Mesenchymal stem cell (in vitro differentiated cells and primary cell): Measurements from ENCODE around the gene FAM168A.
A peak's percentile ranks its signal among the peaks of the same experiment; 100 is the strongest.

Experiments used
- DNase-seq: peaks from one replicate; pipeline ENCODE4 v3.0.0-alpha.2; 2013
- H2AFZ ChIP-seq: one replicate; pipeline ENCODE4 v1.6.1; 2013; ENCODE audit warnings: low read depth, mild to moderate bottlenecking, control low read depth, inconsistent platforms, low read length, moderate library complexity
- H2AK5ac ChIP-seq: 2 replicates; pipeline ENCODE4 v1.6.1; 2013; ENCODE audit warnings: low read length, moderate library complexity, mild to moderate bottlenecking, inconsistent platforms; ENCODE audit not compliant: severe bottlenecking
- H2BK120ac ChIP-seq: one replicate; pipeline ENCODE4 v1.6.1; 2013; ENCODE audit warnings: low read depth, mild to moderate bottlenecking, inconsistent platforms, low read length, moderate library complexity
- H2BK12ac ChIP-seq, 2 experiments: one replicate each; pipeline ENCODE4 v1.6.1; 2013; ENCODE audit warnings: inconsistent platforms in 2 of 2, low read length in 2 of 2, mild to moderate bottlenecking in 2 of 2, moderate library complexity in 2 of 2, control low read depth in 1 of 2
- H2BK15ac ChIP-seq: one replicate; pipeline ENCODE4 v1.6.1; 2013; ENCODE audit warnings: mild to moderate bottlenecking, low read depth, inconsistent platforms; ENCODE audit not compliant: poor library complexity, severe bottlenecking
- H2BK5ac ChIP-seq: 2 replicates; pipeline ENCODE4 v1.6.1; 2013; ENCODE audit warnings: low read depth, mild to moderate bottlenecking, low read length, control low read depth, inconsistent platforms; ENCODE audit not compliant: poor library complexity, severe bottlenecking
- H3K14ac ChIP-seq, 2 experiments: one replicate each; pipeline ENCODE4 v1.6.1; 2013; ENCODE audit warnings: inconsistent platforms in 2 of 2, low read length in 2 of 2, control low read depth in 1 of 2, mild to moderate bottlenecking in 1 of 2, moderate library complexity in 1 of 2
- H3K18ac ChIP-seq, 2 experiments: one replicate each; pipeline ENCODE4 v1.6.1; 2013; ENCODE audit warnings: inconsistent platforms in 2 of 2, low read length in 2 of 2, control low read depth in 1 of 2, low read depth in 1 of 2, mild to moderate bottlenecking in 1 of 2
- H3K23ac ChIP-seq, 2 experiments: one replicate each; pipeline ENCODE4 v1.6.1; 2013; ENCODE audit warnings: inconsistent platforms in 2 of 2, low read length in 2 of 2, mild to moderate bottlenecking in 2 of 2, moderate library complexity in 2 of 2, control low read depth in 1 of 2
- H3K27ac ChIP-seq: 2 replicates; pipeline ENCODE4 v1.5.1; 2013; ENCODE audit warnings: mild to moderate bottlenecking, moderate library complexity, low read length, control low read depth, inconsistent platforms; ENCODE audit not compliant: poor library complexity, severe bottlenecking
- H3K27me3 ChIP-seq, 2 experiments: 2 replicates each; pipeline versions ENCODE4 v1.6.1 to v1.7.0; 2013; ENCODE audit warnings: low read length in 2 of 2, mild to moderate bottlenecking in 2 of 2, moderate library complexity in 2 of 2, control low read depth in 1 of 2, inconsistent platforms in 1 of 2; ENCODE audit not compliant: control insufficient read depth in 1 of 2, insufficient read depth in 1 of 2
- H3K36me3 ChIP-seq, 2 experiments: 2 replicates each; pipeline versions ENCODE4 v1.6.1 to v1.7.0; 2013; ENCODE audit warnings: low read length in 2 of 2, control low read depth in 1 of 2, inconsistent platforms in 1 of 2, low read depth in 1 of 2, mild to moderate bottlenecking in 1 of 2; ENCODE audit not compliant: insufficient read depth in 2 of 2, control insufficient read depth in 1 of 2
- H3K4ac ChIP-seq, 2 experiments: one replicate each; pipeline ENCODE4 v1.6.1; 2013; ENCODE audit warnings: inconsistent platforms in 2 of 2, low read length in 2 of 2, mild to moderate bottlenecking in 2 of 2, moderate library complexity in 2 of 2, control low read depth in 1 of 2, low read depth in 1 of 2
- H3K4me1 ChIP-seq: 2 replicates; pipeline ENCODE4 v1.6.1; 2013; ENCODE audit warnings: low read depth, low read length, control low read depth; ENCODE audit not compliant: control insufficient read depth, insufficient read depth
- H3K4me2 ChIP-seq: 2 replicates; pipeline ENCODE4 v1.6.1; 2013; ENCODE audit warnings: low read length, mild to moderate bottlenecking, inconsistent platforms; ENCODE audit not compliant: poor library complexity, severe bottlenecking
- H3K4me3 ChIP-seq, 2 experiments: 2 replicates each; pipeline versions ENCODE4 v1.5.1 to v1.7.0; 2013; ENCODE audit warnings: low read length in 2 of 2, mild to moderate bottlenecking in 2 of 2, control low read depth in 1 of 2, low read depth in 1 of 2; ENCODE audit not compliant: insufficient read depth in 1 of 2
- H3K79me1 ChIP-seq: replicated peaks from 2 replicates; pipeline ENCODE4 v1.6.1; 2013; ENCODE audit warnings: mild to moderate bottlenecking, control low read depth, low read length, inconsistent platforms; ENCODE audit not compliant: poor library complexity, severe bottlenecking
- H3K9ac ChIP-seq: 2 replicates; pipeline ENCODE4 v1.7.0; 2013; ENCODE audit warnings: mild to moderate bottlenecking, low read length, moderate library complexity
- H3K9me3 ChIP-seq: 2 replicates; pipeline ENCODE4 v1.7.0; 2013; ENCODE audit warnings: mild to moderate bottlenecking, low read length; ENCODE audit not compliant: control insufficient read depth
- H4K8ac ChIP-seq: one replicate; pipeline ENCODE4 v1.6.1; 2013; ENCODE audit warnings: inconsistent platforms, mild to moderate bottlenecking, low read length, moderate library complexity
- H4K91ac ChIP-seq: one replicate; pipeline ENCODE4 v1.6.1; 2013; ENCODE audit warnings: mild to moderate bottlenecking, low read length, inconsistent platforms
- WGBS: methylation state at CpG from one replicate; pipeline ENCODE4 v1.1.7; 2013; ENCODE audit warnings: mixed read lengths; 5-methylcytosine and 5-hydroxymethylcytosine counted together

Gene FAM168A

GRCh38 chr11:73553266-73553665 lies 44.6 kb downstream of the FAM168A start:
- no peaks in the 10 kb centered on the region for H3K9me3 ChIP-seq
- 90% methylated on average over 2 of the region's 2 CpGs for WGBS
- H2AK5ac ChIP-seq, result no peak overlapping the region
- no peak overlapping the region for H3K4me3 ChIP-seq
- H3K4me2 ChIP-seq, result no peak overlapping the region
- H3K4me1 ChIP-seq, result no peaks in the 10 kb centered on the region
- no peak overlapping the region for H2BK5ac ChIP-seq
- no peak overlapping the region for H3K4ac ChIP-seq
- no peak overlapping the region for H2AFZ ChIP-seq
- H3K18ac ChIP-seq, result no peak overlapping the region
- H3K9ac ChIP-seq, result no peak overlapping the region
- DNase-seq, result peak; percentile 50
- no peak overlapping the region for H3K27ac ChIP-seq
- no peak overlapping the region for H2BK15ac ChIP-seq
- no peak overlapping the region for H3K14ac ChIP-seq
- no peak overlapping the region for H2BK120ac ChIP-seq
- H4K8ac ChIP-seq, result no peak overlapping the region
- no peak overlapping the region for H2BK12ac ChIP-seq
- peaks cover 24% of the 10 kb centered on the region for H3K79me1 ChIP-seq
- no peaks in the 10 kb centered on the region for H3K36me3 ChIP-seq
- no peak overlapping the region for H3K23ac ChIP-seq
- H3K27me3 ChIP-seq, result no peaks in the 10 kb centered on the region
- H4K91ac ChIP-seq, result no peak overlapping the region

GRCh38 chr11:73551677-73552076 lies 46.2 kb downstream of the FAM168A start:
- Histone ChIP-seq H2BK15ac (no peak overlapping the region), H3K4ac (no peak overlapping the region), H3K9ac (no peak overlapping the region), H2AK5ac (no peak overlapping the region), H2AFZ (no peak overlapping the region), H3K23ac (no peak overlapping the region), H2BK5ac (no peak overlapping the region), H3K79me1 (peaks cover 24% of the 10 kb centered on the region), H4K8ac (no peak overlapping the region), H3K27ac (no peak overlapping the region), H3K9me3 (no peaks in the 10 kb centered on the region), H3K14ac (no peak overlapping the region), H4K91ac (no peak overlapping the region), H2BK120ac (no peak overlapping the region), H2BK12ac (no peak overlapping the region), H3K4me2 (no peak overlapping the region), H3K36me3 (no peaks in the 10 kb centered on the region), H3K4me3 (no peak overlapping the region), H3K27me3 (no peaks in the 10 kb centered on the region), H3K4me1 (no peaks in the 10 kb centered on the region), H3K18ac (no peak overlapping the region)
- WGBS, result 80% methylated on average over 1 of the region's 1 CpG
- DNase-seq, result no peak

DNA sequence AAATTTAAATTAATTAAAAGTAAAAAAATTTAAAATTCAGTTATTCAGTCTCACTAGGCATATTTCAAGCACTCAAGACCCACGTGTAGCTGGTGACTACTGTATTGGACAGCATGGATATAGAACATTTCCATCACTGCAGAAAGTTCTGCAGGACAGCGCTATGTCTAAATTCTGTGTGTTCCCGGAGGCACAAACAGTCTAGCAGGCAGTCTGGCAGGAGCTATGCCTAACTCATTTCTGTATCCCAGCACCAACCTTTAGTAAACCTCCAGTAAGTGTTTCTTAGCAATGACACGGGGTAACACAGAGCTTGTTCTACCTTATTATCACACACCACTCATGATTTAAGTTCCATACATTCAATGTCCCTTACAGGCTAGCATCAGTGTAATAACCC lies 48.5 kb downstream of the FAM168A start:
- H2AK5ac ChIP-seq, result no peak overlapping the region
- no peaks in the 10 kb centered on the region for H3K27me3 ChIP-seq
- no peak overlapping the region for H3K18ac ChIP-seq
- H3K4me1 ChIP-seq, result no peaks in the 10 kb centered on the region
- H3K4me2 ChIP-seq, result no peak overlapping the region
- H3K27ac ChIP-seq, result no peak overlapping the region
- no peak overlapping the region for H2BK120ac ChIP-seq
- no peak overlapping the region for H3K4ac ChIP-seq
- H3K9me3 ChIP-seq, result no peaks in the 10 kb centered on the region
- H2BK15ac ChIP-seq, result no peak overlapping the region
- H3K23ac ChIP-seq, result no peak overlapping the region
- H2BK12ac ChIP-seq, result no peak overlapping the region
- 92% methylated on average over 4 of the region's 4 CpGs for WGBS
- H4K91ac ChIP-seq, result no peak overlapping the region
- no peak overlapping the region for H3K14ac ChIP-seq
- peaks cover 14% of the 10 kb centered on the region for H3K79me1 ChIP-seq
- no peak overlapping the region for H3K4me3 ChIP-seq
- no peak overlapping the region for H4K8ac ChIP-seq
- no peak overlapping the region for H2AFZ ChIP-seq
- no peak overlapping the region for H2BK5ac ChIP-seq
- no peak for DNase-seq
- no peak overlapping the region for H3K9ac ChIP-seq
- no peaks in the 10 kb centered on the region for H3K36me3 ChIP-seq

- H3K18ac ChIP-seq, result no peak overlapping the region
- WGBS, result 80% methylated on average over 1 of the region's 2 CpGs
Observed at GRCh38 chr11:73547706-73548595, 50.0 kb downstream of the FAM168A start.

More at GRCh38 chr11:73547706-73548595, 50.0 kb downstream of the FAM168A start:
- no peak for DNase-seq
- no peak overlapping the region for H2BK120ac ChIP-seq
- H3K4me3 ChIP-seq, result no peak overlapping the region
- no peak overlapping the region for H3K23ac ChIP-seq
- no peak overlapping the region for H2BK5ac ChIP-seq
- H3K9ac ChIP-seq, result no peak overlapping the region
- H3K79me1 ChIP-seq, result peaks cover 11% of the 10 kb centered on the region
- H2AFZ ChIP-seq, result no peak overlapping the region
- H2BK12ac ChIP-seq, result no peak overlapping the region
- no peak overlapping the region for H4K8ac ChIP-seq
- no peak overlapping the region for H3K4ac ChIP-seq
- no peak overlapping the region for H4K91ac ChIP-seq
- no peaks in the 10 kb centered on the region for H3K4me1 ChIP-seq
- H2AK5ac ChIP-seq, result no peak overlapping the region
- no peaks in the 10 kb centered on the region for H3K9me3 ChIP-seq
- no peak overlapping the region for H3K14ac ChIP-seq
- no peak overlapping the region for H2BK15ac ChIP-seq
- no peaks in the 10 kb centered on the region for H3K36me3 ChIP-seq
- no peak overlapping the region for H3K27ac ChIP-seq
- no peaks in the 10 kb centered on the region for H3K27me3 ChIP-seq
- no peak overlapping the region for H3K4me2 ChIP-seq
